HG03571 (cell line): ENCODE results near the gene CXXC4.

Experiments
- ATAC-seq: cut with Tn5 transposase; IDR thresholded peaks from one replicate; pipeline ENCODE4 v1.9.1; 2021; ENCODE audit not compliant: unreplicated experiment

Gene CXXC4

GRCh38 chr4:104494822-104495559, at the start of gene CXXC4:
CXXC4 (minus strand) TSS chr4:104494894; CDS start chr4:104491802, 3,092 bp downstream.
- peak; percentile 20 for ATAC-seq

GRCh38 chr4:104533156-104533555, 38.5 kb upstream of the CXXC4 start:
- no peak for ATAC-seq

GRCh38 chr4:104532677-104533076, 38.0 kb upstream of the CXXC4 start:
- no peak for ATAC-seq

GRCh38 chr4:104531390-104531789, 36.7 kb upstream of the CXXC4 start:
- ATAC-seq: no peak

GRCh38 chr4:104530426-104530825, 35.7 kb upstream of the CXXC4 start:
- no peak for ATAC-seq

- ATAC-seq: no peak
Observed at GRCh38 chr4:104524591-104524990, 29.9 kb upstream of the CXXC4 start.

- ATAC-seq: no peak
Observed at GRCh38 chr4:104524026-104524425, 29.3 kb upstream of the CXXC4 start.

GRCh38 chr4:104519588-104519987, 24.9 kb upstream of the CXXC4 start:
- peak; percentile 88 for ATAC-seq

- ATAC-seq: no peak
Observed at GRCh38 chr4:104516884-104517283, 22.2 kb upstream of the CXXC4 start.

- no peak for ATAC-seq
Observed at GRCh38 chr4:104508224-104508623, 13.5 kb upstream of the CXXC4 start.

GRCh38 chr4:104507112-104507511, 12.4 kb upstream of the CXXC4 start:
- no peak for ATAC-seq

- ATAC-seq: no peak
Observed at GRCh38 chr4:104504536-104504935, 9.8 kb upstream of the CXXC4 start.

GRCh38 chr4:104502471-104502870, 7.8 kb upstream of the CXXC4 start:
- ATAC-seq: no peak

- no peak for ATAC-seq
Observed at GRCh38 chr4:104501290-104501689, 6.6 kb upstream of the CXXC4 start.

GRCh38 chr4:104500442-104500841, 5.7 kb upstream of the CXXC4 start:
- ATAC-seq: no peak

GRCh38 chr4:104494185-104494584, 509 bp downstream of the CXXC4 start:
- ATAC-seq: no peak

- no peak for ATAC-seq
Observed at GRCh38 chr4:104493081-104493831, 1.4 kb downstream of the CXXC4 start.

GRCh38 chr4:104492183-104492771, 2.4 kb downstream of the CXXC4 start:
- ATAC-seq: peak; percentile 23

GRCh38 chr4:104491481-104492182, 3.1 kb downstream of the CXXC4 start:
- peak; percentile 23 for ATAC-seq

GRCh38 chr4:104490770-104491480, 3.8 kb downstream of the CXXC4 start:
- ATAC-seq: peak; percentile 30
